GM23338 (cell line): Measurements from ENCODE around the gene BRD7.
A peak's percentile ranks its signal among the peaks of the same experiment; 100 is the strongest.

ENCODE experiments used
- EZH2 ChIP-seq: fragments of 200-600 bp; sonication (generic); IDR thresholded peaks from one replicate; pipeline ENCODE4 v1.8.0; 2017; ENCODE audit warnings: antibody characterized with exemption, mild to moderate bottlenecking, low read depth; ENCODE audit not compliant: unreplicated experiment
- EZH2phosphoT487 ChIP-seq: fragments of 200-600 bp; sonication (generic); IDR thresholded peaks from one replicate; pipeline ENCODE4 v1.8.1; 2018; ENCODE audit warnings: antibody characterized with exemption; ENCODE audit not compliant: unreplicated experiment
- JUNB ChIP-seq: IDR thresholded peaks from one replicate; pipeline ENCODE4 v1.6.1; 2016; ENCODE audit warnings: antibody characterized with exemption; ENCODE audit not compliant: unreplicated experiment
- POLR2AphosphoS5 ChIP-seq: IDR thresholded peaks from 2 replicates; pipeline ENCODE4 v1.6.1; 2016; ENCODE audit warnings: antibody characterized with exemption, low read depth
- ZNF331 ChIP-seq: fragments of 250-450 bp; sonication (Bioruptor Pico); IDR thresholded peaks from 2 replicates; pipeline ENCODE4 v1.5.0; 2020; ENCODE audit warnings: low read depth, mild to moderate bottlenecking, moderate library complexity
- TF ChIP-seq, protein P1 (sequence below), 2 experiments: fragments of 200-600 bp in 1 of 2; sonication (generic) in 1 of 2; conservative IDR thresholded peaks; 2 replicates each; pipeline versions ENCODE4 v1.5.1 to v1.6.1; 2016 to 2017; ENCODE audit warnings: antibody characterized with exemption in 2 of 2, low read depth in 2 of 2, mild to moderate bottlenecking in 2 of 2, moderate library complexity in 1 of 2
- TF ChIP-seq, protein P2 (sequence below): IDR thresholded peaks from 2 replicates; pipeline ENCODE4 v1.6.1; 2016; ENCODE audit warnings: antibody characterized with exemption
- TF ChIP-seq, protein P3 (sequence below): IDR thresholded peaks from one replicate; pipeline ENCODE4 v1.6.1; 2018; ENCODE audit warnings: antibody characterized with exemption; ENCODE audit not compliant: unreplicated experiment

DNA sequence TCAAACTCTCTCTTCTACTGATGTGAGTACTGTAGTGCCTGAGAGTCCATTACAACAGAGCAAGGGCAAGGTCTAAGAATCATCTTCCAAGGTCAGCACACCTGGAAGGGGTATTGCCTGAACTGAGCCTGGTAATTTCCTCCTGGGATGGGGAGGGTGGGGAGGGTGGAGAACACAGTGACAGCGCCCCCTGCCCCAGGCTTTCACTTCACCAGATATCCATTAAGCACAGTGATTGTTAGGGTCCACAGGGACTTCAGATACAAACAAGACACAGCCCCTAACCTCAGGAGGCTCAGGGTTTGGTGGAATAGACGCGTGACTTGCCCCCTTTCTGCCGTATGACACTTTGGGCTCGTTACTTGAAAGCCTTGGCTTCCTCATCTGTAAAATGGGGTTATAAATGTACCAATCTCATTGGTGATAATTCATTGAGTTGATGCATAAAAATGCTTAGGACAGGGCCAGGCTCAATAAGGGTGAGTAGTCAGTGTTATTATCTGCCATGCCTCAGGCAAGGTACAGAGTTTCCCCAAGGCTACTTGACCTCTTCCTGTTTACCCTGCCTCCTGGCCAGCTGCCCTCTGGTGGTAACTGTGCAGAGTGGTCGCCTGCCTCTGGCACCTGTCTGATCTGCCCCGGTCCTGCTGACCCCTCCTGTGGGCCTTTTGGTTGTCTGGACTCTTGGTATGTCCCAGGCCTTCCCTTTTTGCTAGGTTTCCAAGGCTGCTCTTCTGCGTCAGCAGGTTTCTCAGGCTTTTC is 13.1 kb upstream of the BRD7 start:
- no peak for TF ChIP-seq EZH2
- TF ChIP-seq, protein P1, sequence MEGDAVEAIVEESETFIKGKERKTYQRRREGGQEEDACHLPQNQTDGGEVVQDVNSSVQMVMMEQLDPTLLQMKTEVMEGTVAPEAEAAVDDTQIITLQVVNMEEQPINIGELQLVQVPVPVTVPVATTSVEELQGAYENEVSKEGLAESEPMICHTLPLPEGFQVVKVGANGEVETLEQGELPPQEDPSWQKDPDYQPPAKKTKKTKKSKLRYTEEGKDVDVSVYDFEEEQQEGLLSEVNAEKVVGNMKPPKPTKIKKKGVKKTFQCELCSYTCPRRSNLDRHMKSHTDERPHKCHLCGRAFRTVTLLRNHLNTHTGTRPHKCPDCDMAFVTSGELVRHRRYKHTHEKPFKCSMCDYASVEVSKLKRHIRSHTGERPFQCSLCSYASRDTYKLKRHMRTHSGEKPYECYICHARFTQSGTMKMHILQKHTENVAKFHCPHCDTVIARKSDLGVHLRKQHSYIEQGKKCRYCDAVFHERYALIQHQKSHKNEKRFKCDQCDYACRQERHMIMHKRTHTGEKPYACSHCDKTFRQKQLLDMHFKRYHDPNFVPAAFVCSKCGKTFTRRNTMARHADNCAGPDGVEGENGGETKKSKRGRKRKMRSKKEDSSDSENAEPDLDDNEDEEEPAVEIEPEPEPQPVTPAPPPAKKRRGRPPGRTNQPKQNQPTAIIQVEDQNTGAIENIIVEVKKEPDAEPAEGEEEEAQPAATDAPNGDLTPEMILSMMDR (conservative IDR thresholded peaks at IDR 0.05; ENCODE audit: low read depth in 2 of 2): peak; percentile 63 to 72
- no peak for TF ChIP-seq POLR2AphosphoS5
- no peak for TF ChIP-seq JUNB
- TF ChIP-seq, protein P2, sequence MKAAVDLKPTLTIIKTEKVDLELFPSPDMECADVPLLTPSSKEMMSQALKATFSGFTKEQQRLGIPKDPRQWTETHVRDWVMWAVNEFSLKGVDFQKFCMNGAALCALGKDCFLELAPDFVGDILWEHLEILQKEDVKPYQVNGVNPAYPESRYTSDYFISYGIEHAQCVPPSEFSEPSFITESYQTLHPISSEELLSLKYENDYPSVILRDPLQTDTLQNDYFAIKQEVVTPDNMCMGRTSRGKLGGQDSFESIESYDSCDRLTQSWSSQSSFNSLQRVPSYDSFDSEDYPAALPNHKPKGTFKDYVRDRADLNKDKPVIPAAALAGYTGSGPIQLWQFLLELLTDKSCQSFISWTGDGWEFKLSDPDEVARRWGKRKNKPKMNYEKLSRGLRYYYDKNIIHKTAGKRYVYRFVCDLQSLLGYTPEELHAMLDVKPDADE: no peak
- TF ChIP-seq, protein P3, sequence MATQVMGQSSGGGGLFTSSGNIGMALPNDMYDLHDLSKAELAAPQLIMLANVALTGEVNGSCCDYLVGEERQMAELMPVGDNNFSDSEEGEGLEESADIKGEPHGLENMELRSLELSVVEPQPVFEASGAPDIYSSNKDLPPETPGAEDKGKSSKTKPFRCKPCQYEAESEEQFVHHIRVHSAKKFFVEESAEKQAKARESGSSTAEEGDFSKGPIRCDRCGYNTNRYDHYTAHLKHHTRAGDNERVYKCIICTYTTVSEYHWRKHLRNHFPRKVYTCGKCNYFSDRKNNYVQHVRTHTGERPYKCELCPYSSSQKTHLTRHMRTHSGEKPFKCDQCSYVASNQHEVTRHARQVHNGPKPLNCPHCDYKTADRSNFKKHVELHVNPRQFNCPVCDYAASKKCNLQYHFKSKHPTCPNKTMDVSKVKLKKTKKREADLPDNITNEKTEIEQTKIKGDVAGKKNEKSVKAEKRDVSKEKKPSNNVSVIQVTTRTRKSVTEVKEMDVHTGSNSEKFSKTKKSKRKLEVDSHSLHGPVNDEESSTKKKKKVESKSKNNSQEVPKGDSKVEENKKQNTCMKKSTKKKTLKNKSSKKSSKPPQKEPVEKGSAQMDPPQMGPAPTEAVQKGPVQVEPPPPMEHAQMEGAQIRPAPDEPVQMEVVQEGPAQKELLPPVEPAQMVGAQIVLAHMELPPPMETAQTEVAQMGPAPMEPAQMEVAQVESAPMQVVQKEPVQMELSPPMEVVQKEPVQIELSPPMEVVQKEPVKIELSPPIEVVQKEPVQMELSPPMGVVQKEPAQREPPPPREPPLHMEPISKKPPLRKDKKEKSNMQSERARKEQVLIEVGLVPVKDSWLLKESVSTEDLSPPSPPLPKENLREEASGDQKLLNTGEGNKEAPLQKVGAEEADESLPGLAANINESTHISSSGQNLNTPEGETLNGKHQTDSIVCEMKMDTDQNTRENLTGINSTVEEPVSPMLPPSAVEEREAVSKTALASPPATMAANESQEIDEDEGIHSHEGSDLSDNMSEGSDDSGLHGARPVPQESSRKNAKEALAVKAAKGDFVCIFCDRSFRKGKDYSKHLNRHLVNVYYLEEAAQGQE: no peak
- no peak for TF ChIP-seq ZNF331 (CRISPR knock-in tag)
- no peak for TF ChIP-seq EZH2phosphoT487
